GM23338 (cell line): Measurements from ENCODE around the gene SCN3A. TPM values are rescaled to one million over a fixed set of nuclear protein-coding genes. Genes with fewer than 3 reads are reported as not detected.

Experiments used
- ATAC-seq: fragments of 200-7000 bp; cut with Tn5 transposase; 3 replicates; pipeline ENCODE4 v1.9.1; 2020
- DNase-seq: peaks from one replicate; pipeline ENCODE4 v3.0.0-alpha.2; 2015; ENCODE audit warnings: low spot score
- H2AFZ ChIP-seq: fragments of 200-600 bp; sonication (generic); 2 replicates; pipeline ENCODE4 v1.8.0; 2016; ENCODE audit warnings: antibody characterized with exemption, mild to moderate bottlenecking, moderate library complexity
- H3F3A ChIP-seq: fragments of 200-600 bp; sonication (generic); replicated peaks from 2 replicates; pipeline ENCODE4 v1.8.0; 2017; ENCODE audit warnings: antibody characterized with exemption, mixed run types, low read depth
- H3K27ac ChIP-seq: fragments of 200-600 bp; sonication (generic); 2 replicates; pipeline ENCODE4 v1.6.1; 2016; ENCODE audit warnings: low read depth
- H3K27me3 ChIP-seq: fragments of 200-600 bp; sonication (generic); 2 replicates; pipeline ENCODE4 v1.8.0; 2016; ENCODE audit warnings: mild to moderate bottlenecking, mixed run types, moderate library complexity; ENCODE audit not compliant: insufficient read depth
- H3K36me3 ChIP-seq: fragments of 200-600 bp; sonication (generic); 2 replicates; pipeline ENCODE4 v1.8.0; 2016; ENCODE audit warnings: mild to moderate bottlenecking; ENCODE audit not compliant: insufficient read depth
- H3K4me1 ChIP-seq: fragments of 200-600 bp; sonication (generic); 2 replicates; pipeline ENCODE4 v1.8.0; 2016; ENCODE audit warnings: mild to moderate bottlenecking, moderate library complexity; ENCODE audit not compliant: insufficient read depth
- H3K4me2 ChIP-seq: fragments of 200-600 bp; sonication (generic); 2 replicates; pipeline ENCODE4 v1.7.1; 2017; ENCODE audit warnings: mixed run types
- H3K4me3 ChIP-seq: fragments of 200-600 bp; sonication (generic); 2 replicates; pipeline ENCODE4 v1.6.1; 2016; ENCODE audit warnings: mixed run types
- H3K79me2 ChIP-seq: fragments of 200-600 bp; sonication (generic); replicated peaks from 2 replicates; pipeline ENCODE4 v1.8.0; 2017; ENCODE audit warnings: mild to moderate bottlenecking; ENCODE audit not compliant: insufficient read depth
- H3K9me2 ChIP-seq: fragments of 200-600 bp; sonication (generic); 2 replicates; pipeline ENCODE4 v1.8.0; 2017; ENCODE audit not compliant: insufficient read depth
- H4K20me1 ChIP-seq: fragments of 200-600 bp; sonication (generic); replicated peaks from 2 replicates; pipeline ENCODE4 v1.8.0; 2017; ENCODE audit warnings: mild to moderate bottlenecking; ENCODE audit not compliant: insufficient read depth
- H3K27ac Mint-ChIP-seq: 2 replicates; pipeline ENCODE4 v1.8.0; 2020; ENCODE audit warnings: inconsistent platforms, mild to moderate bottlenecking, moderate library complexity, mixed read lengths
- H3K27me3 Mint-ChIP-seq: 3 replicates; pipeline ENCODE4 v1.8.0; 2022; ENCODE audit warnings: low read depth, mild to moderate bottlenecking, moderate library complexity, mixed read lengths, inconsistent platforms; ENCODE audit not compliant: insufficient read depth, poor library complexity
- H3K36me3 Mint-ChIP-seq: 3 replicates; pipeline ENCODE4 v1.8.0; 2021; ENCODE audit warnings: low read depth, mild to moderate bottlenecking, inconsistent platforms, moderate library complexity, mixed read lengths
- H3K4me1 Mint-ChIP-seq: 3 replicates; pipeline ENCODE4 v1.8.0; 2020; ENCODE audit warnings: mild to moderate bottlenecking, inconsistent platforms, mixed read lengths
- H3K4me3 Mint-ChIP-seq: 3 replicates; pipeline ENCODE4 v1.8.0; 2021; ENCODE audit warnings: moderate library complexity, mild to moderate bottlenecking, inconsistent platforms, mixed read lengths
- H3K9me3 Mint-ChIP-seq: 3 replicates; pipeline ENCODE4 v1.8.0; 2020; ENCODE audit warnings: moderate library complexity, mild to moderate bottlenecking, inconsistent platforms, mixed read lengths
- POLR2AphosphoS5 ChIP-seq: IDR thresholded peaks from 2 replicates; pipeline ENCODE4 v1.6.1; 2016; ENCODE audit warnings: antibody characterized with exemption, low read depth
- polyA plus RNA-seq: library from polyadenylated mRNA; unstranded; fragments of >200 nt; fragmentation: Nextera tagmentation; extraction: Ambion mirVana; gene quantifications from 2 replicates; pipeline ENCODE4 v1.2.1, GENCODE V29; 2016
- total RNA-seq: library from RNA; depleted of rRNA; stranded (reverse); fragments of >200 nt; shearing (Covaris generic); gene quantifications from 2 replicates; pipeline ENCODE4 v1.2.3, GENCODE V29; 2014
- TF ChIP-seq, protein P1 (sequence below): fragments of 250-450 bp; sonication (Bioruptor Pico); IDR thresholded peaks from 2 replicates; pipeline ENCODE4 v1.5.0; 2020; ENCODE audit warnings: mild to moderate bottlenecking, moderate library complexity
- TF ChIP-seq, protein P2 (sequence below): IDR thresholded peaks from one replicate; pipeline ENCODE4 v1.6.1; 2018; ENCODE audit warnings: antibody characterized with exemption; ENCODE audit not compliant: unreplicated experiment

SCN3A gene
- total and polyA plus RNA-seq, 2 experiments from 2014 or later, result 0.66 TPM; not detected in 1

DNA sequence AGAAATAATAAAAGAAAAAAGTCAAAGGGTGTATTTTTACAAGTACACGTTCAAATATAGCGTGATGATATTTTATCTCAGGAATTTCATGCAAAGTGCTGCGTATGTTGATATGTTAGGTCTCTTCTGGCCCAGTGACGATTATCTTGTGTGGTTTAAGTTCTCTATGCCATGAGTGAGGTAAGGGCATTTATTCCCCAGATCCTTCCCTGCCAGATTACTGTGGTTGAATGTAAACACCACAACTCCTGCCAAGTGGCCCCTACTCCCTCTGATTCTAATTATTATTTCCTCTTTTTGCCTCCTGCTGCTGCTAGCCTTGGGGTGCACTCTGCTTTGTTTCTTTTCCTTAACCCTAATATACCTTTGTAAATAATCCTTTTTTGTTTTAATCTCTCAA lies 47.5 kb upstream of the SCN3A start:
- Histone ChIP-seq H3F3A (no peaks in the 10 kb centered on the region), H3K27ac (no peak overlapping the region), H3K4me3 (no peak overlapping the region), H4K20me1 (no peaks in the 10 kb centered on the region), H3K4me1 (no peaks in the 10 kb centered on the region; the same call in 1 of the 2 replicates), H3K27me3 (no peaks in the 10 kb centered on the region), H3K4me2 (no peak overlapping the region), H2AFZ (no peak overlapping the region; the same call in 1 of the 2 replicates), H3K36me3 (no peaks in the 10 kb centered on the region), H3K9me2 (no peaks in the 10 kb centered on the region), H3K79me2 (no peaks in the 10 kb centered on the region)
- H3K9me3 Mint-ChIP-seq, result no peaks in the 10 kb centered on the region
- H3K27ac Mint-ChIP-seq, result no peak overlapping the region; the same call in 1 of the 2 replicates
- DNase-seq (no peak), ATAC-seq (no peak)
- peaks cover 4% of the 10 kb centered on the region; the same call in 1 of the 3 replicates for H3K4me1 Mint-ChIP-seq
- no peaks in the 10 kb centered on the region for H3K27me3 Mint-ChIP-seq
- no peak overlapping the region for H3K4me3 Mint-ChIP-seq
- TF ChIP-seq, protein P1, sequence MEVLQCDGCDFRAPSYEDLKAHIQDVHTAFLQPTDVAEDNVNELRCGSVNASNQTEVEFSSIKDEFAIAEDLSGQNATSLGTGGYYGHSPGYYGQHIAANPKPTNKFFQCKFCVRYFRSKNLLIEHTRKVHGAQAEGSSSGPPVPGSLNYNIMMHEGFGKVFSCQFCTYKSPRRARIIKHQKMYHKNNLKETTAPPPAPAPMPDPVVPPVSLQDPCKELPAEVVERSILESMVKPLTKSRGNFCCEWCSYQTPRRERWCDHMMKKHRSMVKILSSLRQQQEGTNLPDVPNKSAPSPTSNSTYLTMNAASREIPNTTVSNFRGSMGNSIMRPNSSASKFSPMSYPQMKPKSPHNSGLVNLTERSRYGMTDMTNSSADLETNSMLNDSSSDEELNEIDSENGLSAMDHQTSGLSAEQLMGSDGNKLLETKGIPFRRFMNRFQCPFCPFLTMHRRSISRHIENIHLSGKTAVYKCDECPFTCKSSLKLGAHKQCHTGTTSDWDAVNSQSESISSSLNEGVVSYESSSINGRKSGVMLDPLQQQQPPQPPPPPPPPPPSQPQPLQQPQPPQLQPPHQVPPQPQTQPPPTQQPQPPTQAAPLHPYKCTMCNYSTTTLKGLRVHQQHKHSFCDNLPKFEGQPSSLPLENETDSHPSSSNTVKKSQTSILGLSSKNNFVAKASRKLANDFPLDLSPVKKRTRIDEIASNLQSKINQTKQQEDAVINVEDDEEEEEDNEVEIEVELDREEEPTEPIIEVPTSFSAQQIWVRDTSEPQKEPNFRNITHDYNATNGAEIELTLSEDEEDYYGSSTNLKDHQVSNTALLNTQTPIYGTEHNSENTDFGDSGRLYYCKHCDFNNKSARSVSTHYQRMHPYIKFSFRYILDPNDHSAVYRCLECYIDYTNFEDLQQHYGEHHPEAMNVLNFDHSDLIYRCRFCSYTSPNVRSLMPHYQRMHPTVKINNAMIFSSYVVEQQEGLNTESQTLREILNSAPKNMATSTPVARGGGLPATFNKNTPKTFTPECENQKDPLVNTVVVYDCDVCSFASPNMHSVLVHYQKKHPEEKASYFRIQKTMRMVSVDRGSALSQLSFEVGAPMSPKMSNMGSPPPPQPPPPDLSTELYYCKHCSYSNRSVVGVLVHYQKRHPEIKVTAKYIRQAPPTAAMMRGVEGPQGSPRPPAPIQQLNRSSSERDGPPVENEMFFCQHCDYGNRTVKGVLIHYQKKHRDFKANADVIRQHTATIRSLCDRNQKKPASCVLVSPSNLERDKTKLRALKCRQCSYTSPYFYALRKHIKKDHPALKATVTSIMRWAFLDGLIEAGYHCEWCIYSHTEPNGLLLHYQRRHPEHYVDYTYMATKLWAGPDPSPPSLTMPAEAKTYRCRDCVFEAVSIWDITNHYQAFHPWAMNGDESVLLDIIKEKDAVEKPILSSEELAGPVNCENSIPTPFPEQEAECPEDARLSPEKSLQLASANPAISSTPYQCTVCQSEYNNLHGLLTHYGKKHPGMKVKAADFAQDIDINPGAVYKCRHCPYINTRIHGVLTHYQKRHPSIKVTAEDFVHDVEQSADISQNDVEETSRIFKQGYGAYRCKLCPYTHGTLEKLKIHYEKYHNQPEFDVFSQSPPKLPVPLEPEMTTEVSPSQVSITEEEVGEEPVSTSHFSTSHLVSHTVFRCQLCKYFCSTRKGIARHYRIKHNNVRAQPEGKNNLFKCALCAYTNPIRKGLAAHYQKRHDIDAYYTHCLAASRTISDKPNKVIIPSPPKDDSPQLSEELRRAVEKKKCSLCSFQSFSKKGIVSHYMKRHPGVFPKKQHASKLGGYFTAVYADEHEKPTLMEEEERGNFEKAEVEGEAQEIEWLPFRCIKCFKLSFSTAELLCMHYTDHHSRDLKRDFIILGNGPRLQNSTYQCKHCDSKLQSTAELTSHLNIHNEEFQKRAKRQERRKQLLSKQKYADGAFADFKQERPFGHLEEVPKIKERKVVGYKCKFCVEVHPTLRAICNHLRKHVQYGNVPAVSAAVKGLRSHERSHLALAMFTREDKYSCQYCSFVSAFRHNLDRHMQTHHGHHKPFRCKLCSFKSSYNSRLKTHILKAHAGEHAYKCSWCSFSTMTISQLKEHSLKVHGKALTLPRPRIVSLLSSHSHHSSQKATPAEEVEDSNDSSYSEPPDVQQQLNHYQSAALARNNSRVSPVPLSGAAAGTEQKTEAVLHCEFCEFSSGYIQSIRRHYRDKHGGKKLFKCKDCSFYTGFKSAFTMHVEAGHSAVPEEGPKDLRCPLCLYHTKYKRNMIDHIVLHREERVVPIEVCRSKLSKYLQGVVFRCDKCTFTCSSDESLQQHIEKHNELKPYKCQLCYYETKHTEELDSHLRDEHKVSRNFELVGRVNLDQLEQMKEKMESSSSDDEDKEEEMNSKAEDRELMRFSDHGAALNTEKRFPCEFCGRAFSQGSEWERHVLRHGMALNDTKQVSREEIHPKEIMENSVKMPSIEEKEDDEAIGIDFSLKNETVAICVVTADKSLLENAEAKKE (CRISPR knock-in tag), result no peak
- TF ChIP-seq POLR2AphosphoS5, result no peak
- TF ChIP-seq, protein P2, sequence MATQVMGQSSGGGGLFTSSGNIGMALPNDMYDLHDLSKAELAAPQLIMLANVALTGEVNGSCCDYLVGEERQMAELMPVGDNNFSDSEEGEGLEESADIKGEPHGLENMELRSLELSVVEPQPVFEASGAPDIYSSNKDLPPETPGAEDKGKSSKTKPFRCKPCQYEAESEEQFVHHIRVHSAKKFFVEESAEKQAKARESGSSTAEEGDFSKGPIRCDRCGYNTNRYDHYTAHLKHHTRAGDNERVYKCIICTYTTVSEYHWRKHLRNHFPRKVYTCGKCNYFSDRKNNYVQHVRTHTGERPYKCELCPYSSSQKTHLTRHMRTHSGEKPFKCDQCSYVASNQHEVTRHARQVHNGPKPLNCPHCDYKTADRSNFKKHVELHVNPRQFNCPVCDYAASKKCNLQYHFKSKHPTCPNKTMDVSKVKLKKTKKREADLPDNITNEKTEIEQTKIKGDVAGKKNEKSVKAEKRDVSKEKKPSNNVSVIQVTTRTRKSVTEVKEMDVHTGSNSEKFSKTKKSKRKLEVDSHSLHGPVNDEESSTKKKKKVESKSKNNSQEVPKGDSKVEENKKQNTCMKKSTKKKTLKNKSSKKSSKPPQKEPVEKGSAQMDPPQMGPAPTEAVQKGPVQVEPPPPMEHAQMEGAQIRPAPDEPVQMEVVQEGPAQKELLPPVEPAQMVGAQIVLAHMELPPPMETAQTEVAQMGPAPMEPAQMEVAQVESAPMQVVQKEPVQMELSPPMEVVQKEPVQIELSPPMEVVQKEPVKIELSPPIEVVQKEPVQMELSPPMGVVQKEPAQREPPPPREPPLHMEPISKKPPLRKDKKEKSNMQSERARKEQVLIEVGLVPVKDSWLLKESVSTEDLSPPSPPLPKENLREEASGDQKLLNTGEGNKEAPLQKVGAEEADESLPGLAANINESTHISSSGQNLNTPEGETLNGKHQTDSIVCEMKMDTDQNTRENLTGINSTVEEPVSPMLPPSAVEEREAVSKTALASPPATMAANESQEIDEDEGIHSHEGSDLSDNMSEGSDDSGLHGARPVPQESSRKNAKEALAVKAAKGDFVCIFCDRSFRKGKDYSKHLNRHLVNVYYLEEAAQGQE, result no peak
- no peaks in the 10 kb centered on the region for H3K36me3 Mint-ChIP-seq
